ENCODE data around the gene FRAS1.
"Not testable (repeated sequence)": the region's sequence is repeated elsewhere in the genome, so short reads cannot be mapped to it uniquely, and the experiment has no call there.

The FRAS1 gene

GRCh38 chr4:78459327-78459726 is 402.2 kb downstream of the FRAS1 start:
- no peak for DNase-seq (ENCODE audit: extremely low spot score)
- CTCF ChIA-PET: no interaction called here
- TF ChIP-seq ZNF384 (IDR thresholded peaks at IDR 0.05): no peak
- TF ChIP-seq HDGF (IDR thresholded peaks at IDR 0.05; ENCODE audit: borderline replicate concordance): no peak
- no peak for TF ChIP-seq SUZ12 (IDR thresholded peaks at IDR 0.05)
- TF ChIP-seq ELF4 (IDR thresholded peaks at IDR 0.05): no peak
- TF ChIP-seq FOXA1 (IDR thresholded peaks at IDR 0.05): no peak
- no peak for TF ChIP-seq PKNOX1 (IDR thresholded peaks at IDR 0.05)
- no peak for TF ChIP-seq BHLHE40 (IDR thresholded peaks at IDR 0.05; ENCODE audit: borderline replicate concordance)
- POLR2A ChIA-PET: no interaction called here

DNA sequence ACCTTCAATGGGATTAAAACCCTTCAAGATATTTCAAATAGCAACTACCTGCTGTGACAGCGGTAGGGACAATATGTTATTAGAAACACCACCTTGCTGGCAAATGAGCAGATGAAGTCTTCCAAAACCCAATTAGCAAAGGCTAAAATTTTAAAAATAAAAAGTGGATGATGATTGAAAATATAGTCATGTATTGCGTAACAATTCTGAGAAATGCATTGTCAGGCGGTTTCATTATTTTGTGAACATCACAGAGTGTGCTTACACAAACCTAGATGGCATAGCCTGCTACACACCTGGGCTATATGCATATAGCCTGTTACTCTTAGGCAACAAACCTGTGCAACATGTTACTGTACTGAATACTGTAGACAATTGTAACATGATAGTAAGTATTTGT is 403.2 kb downstream of the FRAS1 start:
- CTCF ChIA-PET: no interaction called here
- no peak for TF ChIP-seq BHLHE40 (IDR thresholded peaks at IDR 0.05; ENCODE audit: borderline replicate concordance)
- POLR2A ChIA-PET: no interaction called here
- DNase-seq (ENCODE audit: extremely low spot score): no peak

GRCh38 chr4:78464265-78464664 is 407.1 kb downstream of the FRAS1 start:
- TF ChIP-seq PKNOX1 (IDR thresholded peaks at IDR 0.05) (no peak), FOXM1 (IDR thresholded peaks at IDR 0.05; ENCODE audit: borderline replicate concordance) (no peak), SUZ12 (IDR thresholded peaks at IDR 0.05) (no peak), SP1 (IDR thresholded peaks at IDR 0.05) (no peak), FOXK2 (IDR thresholded peaks at IDR 0.05) (no peak), ELF4 (IDR thresholded peaks at IDR 0.05) (no peak), CTBP1 (IDR thresholded peaks at IDR 0.05; ENCODE audit: borderline replicate concordance) (no peak), BHLHE40 (IDR thresholded peaks at IDR 0.05; ENCODE audit: borderline replicate concordance) (no peak), L3MBTL2 (conservative IDR thresholded peaks at IDR 0.05) (no peak), TARDBP (IDR thresholded peaks at IDR 0.05) (no peak), ZNF384 (IDR thresholded peaks at IDR 0.05) (no peak), FOXA1 (IDR thresholded peaks at IDR 0.05) (no peak)
- ChIA-PET POLR2A (no interaction called here), CTCF (no interaction called here)
- no peak for DNase-seq (ENCODE audit: extremely low spot score)

GRCh38 chr4:78467223-78467622 is 410.1 kb downstream of the FRAS1 start:
- CTCF ChIA-PET; DNase-seq (ENCODE audit: extremely low spot score); POLR2A ChIA-PET: not testable (repeated sequence)

GRCh38 chr4:78468272-78468671 is 411.1 kb downstream of the FRAS1 start:
- ChIA-PET CTCF (interaction anchor here (0.6 kb wide), 1 partner anchor 40 kb away, joined by 3 read pairs; no protein-coding TSS in a partner anchor), POLR2A (no interaction called here)
- no peak for DNase-seq (ENCODE audit: extremely low spot score)
- TF ChIP-seq ZNF384 (IDR thresholded peaks at IDR 0.05): no peak
- no peak for TF ChIP-seq BHLHE40 (IDR thresholded peaks at IDR 0.05; ENCODE audit: borderline replicate concordance)
- TF ChIP-seq PKNOX1 (IDR thresholded peaks at IDR 0.05): no peak

GRCh38 chr4:78476108-78476704 is 419.1 kb downstream of the FRAS1 start:
- TF ChIP-seq ELF4 (IDR thresholded peaks at IDR 0.05) (no peak), TARDBP (IDR thresholded peaks at IDR 0.05) (no peak), SUZ12 (IDR thresholded peaks at IDR 0.05) (no peak), FOXK2 (IDR thresholded peaks at IDR 0.05) (no peak), HDGF (IDR thresholded peaks at IDR 0.05; ENCODE audit: borderline replicate concordance) (no peak), LEF1 (IDR thresholded peaks at IDR 0.05; ENCODE audit: borderline replicate concordance) (no peak), SP1 (IDR thresholded peaks at IDR 0.05) (no peak), NFRKB (IDR thresholded peaks at IDR 0.05) (no peak)
- CTCF ChIA-PET: no interaction called here
- no peak for DNase-seq (ENCODE audit: extremely low spot score)
- POLR2A ChIA-PET: no interaction called here

DNA sequence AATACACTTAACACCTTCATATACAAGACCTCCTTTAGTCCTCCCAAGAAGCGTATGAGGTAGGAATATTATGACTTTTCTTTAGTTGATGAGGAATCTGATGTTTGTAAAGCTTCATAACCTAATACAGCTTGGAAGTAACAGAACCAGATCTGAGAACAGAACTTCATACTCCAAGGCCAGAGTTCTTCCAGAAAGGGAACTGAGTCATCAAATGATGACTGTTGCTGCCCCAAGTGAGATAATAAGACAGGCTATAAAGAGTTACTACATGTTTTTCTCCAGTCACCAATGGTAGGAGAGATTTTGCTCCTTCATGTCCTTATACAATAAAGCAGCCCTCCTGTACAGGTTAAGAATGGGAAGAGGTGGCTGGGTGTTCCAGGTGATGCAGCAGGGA is 420.2 kb downstream of the FRAS1 start:
- TF ChIP-seq TARDBP (IDR thresholded peaks at IDR 0.05) (no peak), FOXA1 (IDR thresholded peaks at IDR 0.05) (no peak), L3MBTL2 (conservative IDR thresholded peaks at IDR 0.05) (no peak)
- ChIA-PET POLR2A (no interaction called here), CTCF (no interaction called here)
- DNase-seq (ENCODE audit: extremely low spot score): no peak

DNA sequence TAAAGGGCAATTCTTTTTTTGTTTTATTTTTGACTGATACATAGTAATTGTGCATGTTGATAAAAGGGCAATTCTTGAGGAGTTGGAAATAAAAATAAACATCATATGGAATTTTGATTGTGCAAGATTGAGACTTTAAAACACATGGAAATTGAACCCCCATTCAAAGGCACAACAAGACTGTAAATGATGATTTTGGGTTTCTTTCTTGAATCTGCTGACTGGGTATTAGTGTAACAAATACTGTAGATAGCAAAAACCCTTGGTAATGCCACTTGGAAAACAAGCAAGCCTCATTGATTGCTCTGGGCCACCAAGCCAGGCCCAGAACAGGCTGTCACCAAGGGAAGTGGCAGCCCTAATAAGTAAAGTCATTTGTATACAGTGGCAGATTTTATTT is 421.4 kb downstream of the FRAS1 start:
- ChIA-PET CTCF (no interaction called here), POLR2A (no interaction called here)
- no peak for TF ChIP-seq FOXA1 (IDR thresholded peaks at IDR 0.05)
- TF ChIP-seq ZNF384 (IDR thresholded peaks at IDR 0.05): no peak
- no peak for TF ChIP-seq CTBP1 (IDR thresholded peaks at IDR 0.05; ENCODE audit: borderline replicate concordance)
- TF ChIP-seq PKNOX1 (IDR thresholded peaks at IDR 0.05): no peak
- TF ChIP-seq BHLHE40 (IDR thresholded peaks at IDR 0.05; ENCODE audit: borderline replicate concordance): no peak
- TF ChIP-seq SUZ12 (IDR thresholded peaks at IDR 0.05): no peak
- TF ChIP-seq HDGF (IDR thresholded peaks at IDR 0.05; ENCODE audit: borderline replicate concordance): no peak
- TF ChIP-seq FOXM1 (IDR thresholded peaks at IDR 0.05; ENCODE audit: borderline replicate concordance): no peak
- no peak for TF ChIP-seq NFRKB (IDR thresholded peaks at IDR 0.05)
- TF ChIP-seq FOXK2 (IDR thresholded peaks at IDR 0.05): no peak
- no peak for TF ChIP-seq TARDBP (IDR thresholded peaks at IDR 0.05)
- TF ChIP-seq SP1 (IDR thresholded peaks at IDR 0.05): no peak
- TF ChIP-seq LEF1 (IDR thresholded peaks at IDR 0.05; ENCODE audit: borderline replicate concordance): no peak
- TF ChIP-seq ELF4 (IDR thresholded peaks at IDR 0.05): no peak
- TF ChIP-seq L3MBTL2 (conservative IDR thresholded peaks at IDR 0.05): no peak
- TF ChIP-seq ARNT (IDR thresholded peaks at IDR 0.05): no peak
- no peak for DNase-seq (ENCODE audit: extremely low spot score)

All from HEK293T (cell line).